HG02678 (cell line): Measurements from ENCODE around the gene PCARE.

Experiments used
- ATAC-seq: cut with Tn5 transposase; IDR thresholded peaks from one replicate; pipeline ENCODE4 v1.9.1; 2021; ENCODE audit warnings: mild to moderate bottlenecking, moderate library complexity; ENCODE audit not compliant: unreplicated experiment

The PCARE gene

GRCh38 chr2:29039718-29040480, 34.4 kb downstream of the PCARE start:
- ATAC-seq: peak; percentile 60

GRCh38 chr2:29035016-29035745, 39.1 kb downstream of the PCARE start:
- ATAC-seq: no peak

- ATAC-seq: no peak
Measured at GRCh38 chr2:29033656-29034055, 40.7 kb downstream of the PCARE start.

GRCh38 chr2:29033172-29033571, 41.2 kb downstream of the PCARE start:
- no peak for ATAC-seq

- no peak for ATAC-seq
Measured at GRCh38 chr2:29032189-29032588, 42.1 kb downstream of the PCARE start.

- no peak for ATAC-seq
Measured at GRCh38 chr2:29031046-29031445, 43.3 kb downstream of the PCARE start.

GRCh38 chr2:29025711-29026110, 48.6 kb downstream of the PCARE start:
- ATAC-seq: no peak

- no peak for ATAC-seq
Measured at GRCh38 chr2:29024882-29025430, 49.4 kb downstream of the PCARE start.

GRCh38 chr2:29023188-29023587, 51.1 kb downstream of the PCARE start:
- no peak for ATAC-seq

- no peak for ATAC-seq
Measured at GRCh38 chr2:29022679-29023078, 51.6 kb downstream of the PCARE start.

- ATAC-seq: no peak
Measured at GRCh38 chr2:29021886-29022285, 52.4 kb downstream of the PCARE start.

GRCh38 chr2:29017716-29018435, 56.4 kb downstream of the PCARE start:
- no peak for ATAC-seq

GRCh38 chr2:29016504-29016903, 57.8 kb downstream of the PCARE start:
- no peak for ATAC-seq

GRCh38 chr2:29015701-29016470, 58.4 kb downstream of the PCARE start:
- no peak for ATAC-seq

GRCh38 chr2:29014811-29015421, 59.4 kb downstream of the PCARE start:
- no peak for ATAC-seq

GRCh38 chr2:29014331-29014730, 60.0 kb downstream of the PCARE start:
- ATAC-seq: no peak

GRCh38 chr2:29013057-29013780, 61.1 kb downstream of the PCARE start:
- no peak for ATAC-seq

GRCh38 chr2:29012211-29012681, 62.1 kb downstream of the PCARE start:
- ATAC-seq: no peak
